Measurements from ENCODE around the gene PNN. TPM values are rescaled to one million over a fixed set of nuclear protein-coding genes. Genes with fewer than 3 reads are reported as not detected.
A peak's percentile ranks its signal among the peaks of the same experiment; 100 is the strongest.

The PNN gene
- polyA plus RNA-seq, 1 donor from 2014 or later, result 89.4 TPM

- Histone ChIP-seq H3K4me3 (ENCODE audit: low read length) (peak overlapping the region; percentile 81), H3F3A (ENCODE audit: insufficient read depth, low read length, poor library complexity, severe bottlenecking) (no peaks in the 10 kb centered on the region), H2AFZ (ENCODE audit: low read depth, low read length) (no peak overlapping the region), H3K9ac (ENCODE audit: low read length) (peak overlapping the region; percentile 92), H3K9me2 (ENCODE audit: insufficient read depth, low read length) (no peaks in the 10 kb centered on the region), H3K27me3 (ENCODE audit: insufficient read depth, low read depth, low read length) (no peaks in the 10 kb centered on the region), H3K36me3 (ENCODE audit: insufficient read depth, low read length) (peaks cover 5% of the 10 kb centered on the region), H3K27ac (ENCODE audit: low read length) (peak overlapping the region; percentile 91), H3K9me3 (ENCODE audit: low read length) (no peaks in the 10 kb centered on the region), H4K20me1 (ENCODE audit: insufficient read depth) (no peaks in the 10 kb centered on the region), H3K4me2 (ENCODE audit: low read length) (peak overlapping the region; percentile 84), H3K79me2 (replicated peaks; ENCODE audit: insufficient read depth, low read length) (peaks cover 15% of the 10 kb centered on the region)
- TF ChIP-seq SMC3 (conservative IDR thresholded peaks at IDR 0.05; ENCODE audit: poor library complexity) (no peak), EP300 (conservative IDR thresholded peaks at IDR 0.05; ENCODE audit: poor library complexity, severe bottlenecking) (no peak), REST (IDR thresholded peaks at IDR 0.05; ENCODE audit: borderline replicate concordance) (no peak), TAF1 (IDR thresholded peaks at IDR 0.05; ENCODE audit: low read depth) (no peak), EZH2 (IDR thresholded peaks at IDR 0.05; ENCODE audit: borderline replicate concordance, insufficient read depth, low read length, poor library complexity, severe bottlenecking) (no peak), MXI1 (conservative IDR thresholded peaks at IDR 0.05; ENCODE audit: poor library complexity, severe bottlenecking) (no peak), RAD21 (conservative IDR thresholded peaks at IDR 0.05) (no peak), POLR2AphosphoS5 (IDR thresholded peaks at IDR 0.05) (no peak)
- TF ChIP-seq, protein P1, sequence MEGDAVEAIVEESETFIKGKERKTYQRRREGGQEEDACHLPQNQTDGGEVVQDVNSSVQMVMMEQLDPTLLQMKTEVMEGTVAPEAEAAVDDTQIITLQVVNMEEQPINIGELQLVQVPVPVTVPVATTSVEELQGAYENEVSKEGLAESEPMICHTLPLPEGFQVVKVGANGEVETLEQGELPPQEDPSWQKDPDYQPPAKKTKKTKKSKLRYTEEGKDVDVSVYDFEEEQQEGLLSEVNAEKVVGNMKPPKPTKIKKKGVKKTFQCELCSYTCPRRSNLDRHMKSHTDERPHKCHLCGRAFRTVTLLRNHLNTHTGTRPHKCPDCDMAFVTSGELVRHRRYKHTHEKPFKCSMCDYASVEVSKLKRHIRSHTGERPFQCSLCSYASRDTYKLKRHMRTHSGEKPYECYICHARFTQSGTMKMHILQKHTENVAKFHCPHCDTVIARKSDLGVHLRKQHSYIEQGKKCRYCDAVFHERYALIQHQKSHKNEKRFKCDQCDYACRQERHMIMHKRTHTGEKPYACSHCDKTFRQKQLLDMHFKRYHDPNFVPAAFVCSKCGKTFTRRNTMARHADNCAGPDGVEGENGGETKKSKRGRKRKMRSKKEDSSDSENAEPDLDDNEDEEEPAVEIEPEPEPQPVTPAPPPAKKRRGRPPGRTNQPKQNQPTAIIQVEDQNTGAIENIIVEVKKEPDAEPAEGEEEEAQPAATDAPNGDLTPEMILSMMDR (IDR thresholded peaks at IDR 0.05; ENCODE audit: poor library complexity, severe bottlenecking), result no peak
Observed at GRCh38 chr14:39176263-39177167, 1.5 kb downstream of the PNN start.

GRCh38 chr14:39177168-39177545 is 2.1 kb downstream of the PNN start:
- H3K4me2 ChIP-seq (ENCODE audit: low read length), result no peak overlapping the region
- H3K4me3 ChIP-seq (ENCODE audit: low read length), result no peak overlapping the region
- H3F3A ChIP-seq (ENCODE audit: insufficient read depth, low read length, poor library complexity, severe bottlenecking), result no peaks in the 10 kb centered on the region
- no peaks in the 10 kb centered on the region for H3K27me3 ChIP-seq (ENCODE audit: insufficient read depth, low read depth, low read length)
- peaks cover 5% of the 10 kb centered on the region for H3K36me3 ChIP-seq (ENCODE audit: insufficient read depth, low read length)
- no peaks in the 10 kb centered on the region for H3K9me3 ChIP-seq (ENCODE audit: low read length)
- TF ChIP-seq, protein P1 (IDR thresholded peaks at IDR 0.05; ENCODE audit: poor library complexity, severe bottlenecking), result no peak
- TF ChIP-seq RAD21 (conservative IDR thresholded peaks at IDR 0.05), result no peak
- no peak for TF ChIP-seq EZH2 (IDR thresholded peaks at IDR 0.05; ENCODE audit: borderline replicate concordance, insufficient read depth, low read length, poor library complexity, severe bottlenecking)
- TF ChIP-seq EP300 (conservative IDR thresholded peaks at IDR 0.05; ENCODE audit: poor library complexity, severe bottlenecking), result no peak
- no peak for TF ChIP-seq TAF1 (IDR thresholded peaks at IDR 0.05; ENCODE audit: low read depth)
- TF ChIP-seq POLR2AphosphoS5 (IDR thresholded peaks at IDR 0.05), result no peak
- TF ChIP-seq SMC3 (conservative IDR thresholded peaks at IDR 0.05; ENCODE audit: poor library complexity), result no peak
- no peak for TF ChIP-seq MXI1 (conservative IDR thresholded peaks at IDR 0.05; ENCODE audit: poor library complexity, severe bottlenecking)
- TF ChIP-seq REST (IDR thresholded peaks at IDR 0.05; ENCODE audit: borderline replicate concordance), result no peak
- H3K9ac ChIP-seq (ENCODE audit: low read length), result no peak overlapping the region
- no peak overlapping the region for H3K27ac ChIP-seq (ENCODE audit: low read length)
- no peak overlapping the region for H2AFZ ChIP-seq (ENCODE audit: low read depth, low read length)
- H4K20me1 ChIP-seq (ENCODE audit: insufficient read depth), result no peaks in the 10 kb centered on the region
- peaks cover 15% of the 10 kb centered on the region for H3K79me2 ChIP-seq (replicated peaks; ENCODE audit: insufficient read depth, low read length)
- H3K9me2 ChIP-seq (ENCODE audit: insufficient read depth, low read length), result no peaks in the 10 kb centered on the region

All from neural cell (in vitro differentiated cells).